NCI-H524 (cell line): ENCODE measurements around the gene ADAMTS7.
"Not testable (repeated sequence)": the region's sequence is repeated elsewhere in the genome, so short reads cannot be mapped to it uniquely, and the experiment has no call there.

ENCODE experiments used
- DNase-seq, 2 experiments: peaks; one replicate each; lab custom pipeline; 2025; lab: John Stamatoyannopoulos, UW

Gene ADAMTS7

DNA sequence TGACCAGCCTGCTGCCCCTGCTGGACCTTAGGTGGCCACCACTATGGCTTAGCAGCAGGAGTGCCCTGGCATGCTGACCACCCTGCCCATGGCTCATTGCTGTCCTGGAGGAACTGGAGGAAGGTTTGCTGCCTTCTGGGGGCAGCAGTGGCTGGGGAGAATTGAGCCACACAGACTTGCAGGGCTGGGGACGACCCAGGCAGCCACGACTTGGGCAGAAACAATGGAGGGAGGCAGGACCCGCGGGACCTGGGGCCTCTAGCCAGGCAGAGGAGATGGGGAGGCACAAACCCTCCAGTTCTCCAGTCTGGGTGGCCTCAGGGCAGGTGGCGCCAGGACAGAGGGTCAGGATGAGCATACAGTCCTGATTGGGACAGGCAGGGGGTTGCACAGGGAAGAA, 32.8 kb downstream of the ADAMTS7 start:
- no peak for DNase-seq

DNA sequence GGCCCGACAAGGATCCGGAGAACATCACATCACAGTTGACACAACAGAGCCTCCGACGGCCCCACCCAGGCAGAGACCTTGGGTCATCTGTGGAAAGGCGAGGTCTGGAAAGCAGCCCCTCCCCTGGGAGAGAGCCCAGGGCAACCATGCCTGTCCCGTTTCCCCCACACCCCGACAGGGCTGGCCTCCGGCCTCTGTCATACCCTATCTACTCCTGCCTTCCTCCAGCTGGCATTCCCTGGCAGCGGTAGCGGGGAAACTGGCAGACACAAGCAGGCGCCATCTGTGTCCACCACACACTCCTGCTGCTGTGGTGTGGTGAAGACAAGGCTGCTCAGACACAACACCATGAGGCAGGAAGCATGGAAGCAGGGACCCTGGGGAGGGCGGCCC, 33.3 kb downstream of the ADAMTS7 start:
- DNase-seq, result peak in 1 of 2 experiments; percentile 20

DNA sequence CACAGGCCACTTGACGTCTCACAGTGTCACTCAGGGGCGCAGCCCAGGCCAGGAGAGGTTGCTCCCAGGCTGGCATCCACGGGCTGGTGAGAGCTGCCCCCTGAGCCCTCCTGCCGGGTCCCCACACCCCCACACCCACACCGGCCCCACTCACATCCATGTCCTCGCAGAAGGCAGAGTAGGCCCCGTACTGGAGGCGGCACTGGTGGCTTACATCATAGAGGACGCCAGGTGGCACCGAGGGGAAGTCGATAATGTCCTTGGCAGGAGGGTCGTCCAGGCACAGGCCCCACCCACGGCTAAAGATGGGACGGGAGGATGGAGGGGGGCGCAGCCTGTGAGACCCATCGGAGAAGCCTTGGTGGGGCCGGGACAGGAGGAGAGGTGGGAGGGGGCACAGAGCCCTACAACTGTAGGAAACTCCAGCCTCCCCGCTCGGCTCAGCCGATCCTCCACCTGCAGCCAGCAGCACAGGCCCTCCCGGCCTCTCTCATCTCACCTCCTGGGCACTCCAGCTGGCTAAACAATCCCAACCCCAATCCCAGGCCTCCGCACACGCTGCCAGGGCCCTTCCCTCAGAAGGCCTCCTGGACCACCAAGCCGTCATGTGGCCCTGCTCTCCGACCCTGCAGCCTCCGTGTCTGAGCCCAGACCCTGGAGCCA, 33.8 kb downstream of the ADAMTS7 start:
- DNase-seq, result not testable (repeated sequence)

DNA sequence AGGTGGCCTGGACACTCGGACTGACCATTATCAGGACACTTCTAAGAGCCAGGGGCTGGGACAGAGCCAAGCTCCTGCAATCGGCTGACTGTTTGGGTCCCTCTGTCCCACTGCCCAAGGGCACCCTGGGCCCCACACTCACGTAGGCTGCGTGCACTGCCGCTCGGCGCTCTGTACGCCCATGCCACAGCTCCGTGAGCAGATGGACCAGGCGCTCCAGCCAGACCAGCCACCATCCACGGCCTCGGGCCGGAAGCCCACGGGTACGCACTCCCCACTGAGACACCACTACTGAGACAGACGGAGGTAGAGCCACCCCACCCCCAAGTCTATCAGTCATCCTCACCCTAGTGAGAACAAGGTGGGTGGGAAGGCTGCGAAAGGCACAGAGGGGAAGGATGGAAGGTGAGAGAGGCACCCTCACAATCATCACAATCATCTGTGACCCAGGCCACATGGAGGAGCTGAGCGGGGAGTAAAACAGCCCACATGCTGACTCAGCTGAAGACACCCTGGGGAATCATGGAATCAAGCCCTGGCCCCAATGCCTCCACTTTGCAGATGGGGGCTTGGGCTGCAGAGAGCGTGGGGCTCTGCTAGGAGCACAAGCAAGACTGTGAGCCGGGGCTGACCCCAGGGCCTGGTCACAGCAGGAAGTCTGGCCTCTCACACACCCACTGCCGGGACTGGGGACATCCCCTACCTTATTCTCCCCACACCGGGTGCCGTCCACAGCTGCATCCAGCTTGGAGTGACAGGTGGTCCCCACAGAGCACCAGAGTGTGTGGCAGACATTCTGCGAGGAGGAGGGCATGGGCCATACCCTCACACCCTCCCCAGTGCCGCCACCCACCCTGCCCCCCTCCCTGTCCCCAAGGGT, 35.0 kb downstream of the ADAMTS7 start:
- DNase-seq, result peak in 1 of 2 experiments; percentile 24

DNA sequence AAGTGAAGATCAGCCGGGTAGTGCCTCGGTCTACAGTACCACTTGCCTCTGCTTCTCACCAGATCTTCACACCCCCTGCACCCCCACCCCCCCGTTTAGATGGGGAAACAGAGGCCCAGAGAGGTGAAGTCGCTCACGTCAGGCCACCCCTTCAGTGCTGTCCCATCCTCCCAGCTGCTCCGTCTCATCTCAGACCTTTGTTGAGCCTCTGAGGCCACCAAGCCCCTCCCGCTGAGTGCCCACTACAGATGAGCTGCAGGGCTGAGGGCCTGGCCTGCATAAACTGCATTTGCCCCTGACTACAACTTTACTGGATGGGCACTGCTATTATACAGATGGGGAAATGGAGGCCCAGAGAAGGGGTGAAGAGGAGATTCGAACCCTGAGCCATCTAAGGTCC, 35.8 kb downstream of the ADAMTS7 start:
- no peak for DNase-seq

DNA sequence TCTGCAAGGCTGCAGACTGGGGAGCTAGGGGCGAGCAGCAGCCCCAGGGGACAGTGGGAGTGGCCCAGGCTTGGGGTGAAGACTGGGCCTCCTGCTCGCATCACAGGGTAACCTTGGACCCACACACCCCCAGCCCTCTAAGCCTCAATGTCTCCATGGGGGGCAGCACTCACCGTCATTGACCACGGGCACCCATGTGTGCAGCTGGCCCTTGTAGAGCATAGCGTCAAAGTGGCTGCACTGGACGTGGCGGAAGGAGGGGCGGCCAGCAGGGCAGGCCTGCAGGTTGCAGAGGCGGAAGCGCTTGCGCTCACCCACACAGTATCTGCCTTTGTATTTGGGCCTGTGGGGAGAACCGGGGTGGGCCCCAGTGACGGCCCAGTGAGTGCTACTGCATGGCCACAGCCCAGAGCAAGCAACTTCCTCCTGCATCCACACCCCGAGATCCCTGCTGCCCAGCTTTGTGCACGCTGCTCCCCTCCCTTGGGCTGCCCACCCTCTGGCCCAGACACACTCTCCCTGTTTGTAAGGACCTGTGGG, 36.7 kb downstream of the ADAMTS7 start:
- DNase-seq, result not testable (repeated sequence)

DNA sequence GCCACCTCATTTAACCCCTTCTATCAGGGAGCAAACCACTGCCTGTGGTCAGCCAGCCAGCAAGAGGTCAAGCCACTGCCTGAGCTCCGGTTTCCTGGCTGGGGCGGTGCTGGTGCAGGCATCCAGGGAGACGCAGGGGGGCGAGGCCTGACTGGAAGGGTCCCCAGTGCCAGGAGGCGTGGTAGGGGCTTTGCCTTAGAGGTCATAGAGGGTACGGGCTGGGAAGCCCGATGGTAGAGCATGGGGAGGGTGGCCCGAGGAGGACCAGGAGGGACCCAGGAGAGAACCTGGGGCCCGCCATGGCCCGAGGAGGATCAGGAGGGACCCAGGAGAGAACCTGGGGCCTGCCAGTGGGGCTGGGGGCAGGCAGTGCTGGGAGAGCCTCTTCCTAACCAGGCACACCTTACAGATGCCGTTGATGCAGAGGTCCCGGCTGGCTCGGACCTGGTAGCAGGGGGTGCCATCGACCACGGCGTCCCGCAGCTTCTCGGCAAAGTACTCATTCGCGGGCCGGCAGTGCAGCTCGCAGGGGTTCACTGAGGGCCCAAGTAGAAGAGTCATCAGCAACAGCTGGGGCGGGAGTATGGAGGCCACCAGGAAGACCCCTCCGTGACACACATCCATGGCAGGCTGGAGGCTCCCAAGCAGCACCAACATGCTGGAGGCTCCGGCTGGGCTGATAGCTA, 37.4 kb downstream of the ADAMTS7 start:
- DNase-seq, result not testable (repeated sequence)

DNA sequence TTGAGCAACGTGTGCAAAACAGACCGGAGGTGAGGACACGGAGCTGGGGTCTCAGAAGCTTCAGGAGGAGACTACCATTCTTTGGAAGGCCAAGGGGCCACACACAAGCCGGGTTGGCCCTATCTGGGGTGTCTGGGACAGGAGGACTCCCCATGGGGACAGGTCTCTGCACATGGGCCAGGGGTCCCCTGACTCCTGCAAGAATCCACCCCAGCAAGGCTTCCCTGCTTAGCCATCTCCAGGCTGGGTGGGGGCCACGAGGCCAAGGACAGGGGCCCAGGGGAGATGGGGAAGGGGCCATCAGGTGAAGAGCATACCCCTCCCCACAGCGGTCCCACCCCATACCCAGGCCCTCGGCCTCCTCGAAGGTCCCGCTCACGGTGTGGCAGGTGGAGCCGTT, 38.5 kb downstream of the ADAMTS7 start:
- no peak for DNase-seq

DNA sequence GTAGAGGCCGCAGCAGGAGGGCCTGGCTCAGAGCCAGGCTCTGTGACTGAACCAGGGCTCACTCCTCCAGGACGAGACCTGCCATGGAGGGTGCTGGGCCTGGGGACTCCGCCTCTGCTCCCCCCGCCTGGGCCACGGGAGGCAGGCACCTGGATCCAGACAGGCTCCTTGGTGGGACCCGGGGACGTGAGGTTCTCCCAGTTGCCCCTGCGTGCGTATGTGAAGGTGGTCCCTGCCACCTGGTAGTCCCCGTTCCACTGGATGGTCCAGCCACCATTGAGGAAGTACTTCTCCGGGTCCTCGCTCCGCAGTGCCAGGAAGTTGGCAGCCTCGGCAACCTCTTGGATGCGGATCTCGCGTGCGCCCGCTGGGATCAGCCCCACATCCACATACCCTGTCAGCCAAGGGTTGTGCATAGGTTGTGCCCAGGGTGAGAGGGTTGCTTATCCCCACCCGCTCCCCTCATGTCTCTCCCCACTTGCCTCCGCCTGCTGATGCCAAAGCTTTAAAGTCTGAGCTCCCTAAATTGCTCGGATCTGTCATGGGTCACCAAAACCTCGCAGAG, 39.7 kb downstream of the ADAMTS7 start:
- not testable (repeated sequence) for DNase-seq

DNA sequence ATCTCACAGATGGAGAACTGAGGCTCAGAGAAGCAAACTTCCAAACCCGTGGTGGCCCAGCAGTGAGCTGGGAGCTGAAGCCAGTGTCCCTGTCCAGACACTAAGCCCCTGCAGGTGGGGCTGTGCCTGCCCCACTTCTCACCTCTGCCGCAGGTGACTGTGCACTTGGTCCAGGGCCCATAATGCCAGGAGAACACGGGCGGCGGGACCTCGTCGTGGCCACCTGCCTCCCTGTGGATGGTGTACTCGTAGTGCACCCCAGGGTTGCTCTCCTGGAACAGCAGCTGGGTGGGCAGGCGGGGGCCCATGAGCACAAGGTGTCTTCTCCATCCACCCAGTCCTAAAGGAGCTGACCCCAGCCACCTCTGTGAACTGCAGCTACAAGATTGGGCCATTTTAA, 40.2 kb downstream of the ADAMTS7 start:
- DNase-seq, result not testable (repeated sequence)

DNA sequence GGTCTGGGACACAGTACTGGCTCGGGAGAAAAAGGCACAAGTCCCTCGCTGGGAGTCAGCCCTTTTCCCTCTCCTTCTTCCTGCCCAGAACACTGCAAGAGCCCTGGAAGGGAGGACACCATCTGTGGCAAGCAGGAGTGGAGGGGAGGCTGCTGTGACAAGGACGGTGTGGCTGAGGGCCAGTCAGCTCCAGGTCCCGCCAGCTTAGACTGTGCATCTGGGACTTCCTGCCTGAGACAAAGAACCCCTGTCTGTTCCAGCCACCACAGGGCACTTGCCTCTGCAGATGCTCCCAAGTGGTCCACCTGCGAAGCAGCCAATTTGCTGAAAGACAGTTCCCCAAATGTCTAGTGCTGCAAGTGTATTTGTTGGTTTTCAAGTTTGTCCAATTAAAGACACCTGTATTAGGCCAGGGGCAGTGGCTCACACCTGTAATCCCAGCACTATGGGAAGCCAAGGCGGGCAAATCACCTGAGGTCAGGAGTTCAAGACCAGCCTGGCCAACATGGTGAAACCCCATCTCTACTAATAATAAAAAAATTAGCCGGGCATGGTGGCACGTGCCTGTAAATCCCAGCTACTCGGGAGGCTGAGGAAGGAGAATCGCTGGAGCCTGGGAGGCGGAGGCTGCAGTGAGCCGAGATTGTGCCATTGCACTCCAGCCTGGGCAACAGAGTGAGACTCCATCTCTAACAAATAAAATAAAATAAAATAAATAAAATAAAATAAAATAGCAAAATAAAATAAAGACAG, 41.6 kb downstream of the ADAMTS7 start:
- peak; percentile 50 to 64 for DNase-seq

DNA sequence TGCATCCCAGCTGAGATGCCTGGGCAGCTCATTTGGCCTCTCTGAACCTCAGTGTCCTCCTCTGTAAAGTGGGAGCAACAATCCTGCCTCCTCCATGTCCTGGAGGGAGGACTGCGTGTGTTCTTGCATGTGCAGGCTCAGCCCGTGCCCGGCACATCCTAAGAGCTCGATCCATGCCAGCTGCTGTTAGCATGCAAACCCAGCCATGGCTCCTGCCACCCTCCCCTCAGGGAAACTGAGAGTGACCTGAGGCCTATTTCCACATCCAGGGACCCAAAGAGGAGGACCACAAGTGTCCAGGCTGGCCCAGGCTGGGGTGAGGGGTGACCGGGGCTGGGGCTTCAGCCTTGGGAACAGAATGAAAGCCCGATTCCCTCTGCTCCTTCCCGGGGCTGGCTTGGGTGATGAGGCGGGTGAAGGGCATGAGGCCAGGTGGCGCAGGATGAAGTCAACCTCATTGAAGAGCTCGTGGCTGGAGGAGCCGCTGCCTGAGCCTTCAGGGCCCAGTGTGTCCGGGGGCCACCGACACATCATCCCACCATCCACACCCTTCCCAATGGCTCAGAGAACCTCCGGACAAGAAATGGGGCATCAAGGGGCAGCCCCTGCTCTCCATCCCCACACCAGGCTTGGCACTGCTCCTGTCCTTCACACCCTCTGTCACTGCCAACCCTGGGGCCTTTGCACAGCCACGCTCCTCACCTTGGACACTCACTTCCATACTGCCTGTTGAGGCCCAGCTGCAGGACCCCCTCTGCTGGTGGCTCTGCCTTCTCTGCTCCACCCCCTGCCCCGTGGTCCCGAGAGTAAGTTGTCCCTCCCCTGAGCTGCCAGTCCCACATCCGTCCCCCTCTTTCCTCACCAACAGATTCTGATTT, 42.5 kb downstream of the ADAMTS7 start:
- no peak for DNase-seq

DNA sequence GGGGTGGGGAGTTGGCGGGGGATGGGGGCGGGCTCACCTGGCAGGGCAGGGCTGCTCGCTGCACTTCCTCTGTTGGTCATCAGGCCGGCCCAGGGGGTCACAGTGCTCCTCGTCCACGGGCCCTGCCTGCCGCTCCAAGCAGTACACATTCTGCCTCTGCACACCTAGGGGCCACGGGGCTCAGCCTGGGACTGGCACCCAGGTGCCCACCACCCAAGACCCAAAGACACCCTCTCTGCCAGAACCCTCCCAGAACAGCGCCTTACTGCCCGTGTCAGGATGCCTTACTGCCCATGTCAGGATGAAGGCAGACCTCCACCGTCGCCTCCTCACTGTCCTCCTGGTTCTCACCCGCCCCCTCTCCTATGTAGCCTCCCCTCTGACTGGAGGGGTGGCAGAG, 43.2 kb downstream of the ADAMTS7 start:
- DNase-seq, result no peak

DNA sequence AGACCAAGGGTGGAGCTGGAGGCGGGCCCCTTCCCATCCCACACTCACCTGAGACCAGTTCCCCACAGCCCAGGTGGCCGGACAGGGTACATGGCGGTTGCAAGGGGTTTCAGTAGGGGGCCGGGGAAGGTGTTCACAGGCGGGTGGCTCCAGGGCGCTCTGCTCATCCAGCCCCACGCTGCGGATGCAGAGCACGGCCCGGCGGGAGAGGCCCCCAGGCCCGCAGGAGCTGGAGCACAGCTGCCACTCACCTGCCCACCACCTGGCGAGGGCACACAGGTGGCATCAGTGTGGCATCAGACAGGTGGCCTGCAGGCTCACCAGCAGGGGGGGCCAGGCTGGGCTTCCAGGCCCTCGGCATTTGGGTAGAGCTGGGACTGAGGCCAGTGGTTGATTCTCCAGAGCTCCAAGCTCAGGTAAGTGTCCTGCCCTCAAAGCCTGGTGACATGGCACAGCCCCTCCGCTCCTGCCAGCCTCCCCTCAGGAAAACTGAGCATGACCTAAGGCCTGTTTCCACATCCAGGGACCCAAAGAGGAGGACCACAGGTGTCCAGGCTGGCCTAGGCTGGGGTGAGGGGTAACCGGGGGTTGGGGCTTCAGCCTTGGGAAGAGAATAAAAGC, 43.8 kb downstream of the ADAMTS7 start:
- DNase-seq, result no peak

DNA sequence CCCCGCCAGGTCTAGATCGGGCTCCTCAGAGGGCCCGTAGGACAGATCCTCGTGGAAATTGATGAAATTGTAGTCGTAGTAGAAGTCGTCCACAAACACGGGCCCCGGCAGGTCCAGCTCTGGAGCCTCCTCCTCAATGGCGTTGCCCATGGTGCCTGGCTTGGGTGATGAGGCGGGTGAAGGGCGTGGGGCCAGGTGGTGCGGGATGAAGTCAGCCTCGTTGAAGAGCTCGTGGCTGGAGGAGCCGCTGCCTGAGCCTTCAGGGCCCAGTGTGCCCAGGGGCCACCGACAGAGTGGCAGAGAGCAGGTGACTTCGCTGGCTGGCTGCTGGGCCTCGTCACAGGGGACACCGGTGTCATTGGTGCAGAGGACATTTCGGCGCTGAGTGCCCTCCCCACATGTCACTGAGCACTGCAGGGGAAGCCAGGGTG, 44.6 kb downstream of the ADAMTS7 start:
- not testable (repeated sequence) for DNase-seq

DNA sequence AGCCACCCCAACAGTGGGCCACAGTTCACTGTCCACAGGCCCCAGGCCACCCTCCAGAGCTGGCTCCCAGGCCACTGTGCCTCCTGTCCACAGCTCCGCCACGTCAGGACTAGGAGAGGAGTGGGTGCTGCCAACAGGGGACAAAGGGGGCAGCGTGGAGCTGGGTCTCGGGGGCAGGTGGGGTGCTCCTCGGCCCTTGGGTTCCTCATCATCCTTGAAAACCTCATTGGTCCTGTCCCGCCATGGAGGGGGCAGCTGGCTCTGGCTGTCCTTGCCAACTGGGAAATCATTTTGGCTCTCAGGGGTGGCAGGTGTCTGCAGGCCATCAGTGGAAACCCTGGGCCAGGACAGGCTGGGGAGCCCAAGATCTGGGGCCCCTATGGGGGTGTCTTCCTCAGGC, 45.2 kb downstream of the ADAMTS7 start:
- no peak for DNase-seq

DNA sequence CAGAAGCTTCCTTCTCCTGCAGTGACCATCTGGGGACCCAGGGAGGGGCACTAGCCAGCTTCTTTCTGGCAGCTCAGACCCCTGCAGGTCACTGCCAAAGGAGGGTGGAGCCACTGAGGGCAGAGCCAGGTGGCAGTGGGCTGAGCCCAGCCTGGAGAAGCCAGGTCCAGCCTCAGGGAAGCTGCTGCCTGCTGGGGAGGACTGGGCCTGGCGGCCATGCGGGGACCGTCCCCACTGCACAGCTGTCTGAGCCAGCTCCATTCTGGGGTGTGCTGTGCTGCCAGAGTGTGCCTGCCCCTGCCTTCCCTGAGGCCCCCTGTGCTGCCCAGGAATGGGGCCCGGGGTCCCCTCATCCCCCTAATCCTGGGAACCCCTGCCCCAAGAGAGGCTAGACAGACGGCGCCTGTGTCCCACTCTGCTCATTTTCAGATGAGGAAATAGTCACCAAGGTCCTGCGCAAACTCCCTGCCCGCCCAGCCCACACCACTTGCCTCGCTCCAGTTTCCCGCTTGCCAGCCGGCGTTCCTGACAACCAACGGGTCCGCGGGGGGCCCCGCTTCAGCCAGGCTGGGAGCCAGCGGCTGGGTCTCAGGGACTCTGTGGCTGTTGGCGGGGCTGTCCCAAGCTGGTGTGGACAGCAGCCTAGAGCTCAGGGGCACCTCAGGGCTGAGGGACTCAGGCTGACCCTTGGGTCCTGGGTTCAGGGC, 46.0 kb downstream of the ADAMTS7 start:
- peak in 1 of 2 experiments; percentile 59 for DNase-seq

DNA sequence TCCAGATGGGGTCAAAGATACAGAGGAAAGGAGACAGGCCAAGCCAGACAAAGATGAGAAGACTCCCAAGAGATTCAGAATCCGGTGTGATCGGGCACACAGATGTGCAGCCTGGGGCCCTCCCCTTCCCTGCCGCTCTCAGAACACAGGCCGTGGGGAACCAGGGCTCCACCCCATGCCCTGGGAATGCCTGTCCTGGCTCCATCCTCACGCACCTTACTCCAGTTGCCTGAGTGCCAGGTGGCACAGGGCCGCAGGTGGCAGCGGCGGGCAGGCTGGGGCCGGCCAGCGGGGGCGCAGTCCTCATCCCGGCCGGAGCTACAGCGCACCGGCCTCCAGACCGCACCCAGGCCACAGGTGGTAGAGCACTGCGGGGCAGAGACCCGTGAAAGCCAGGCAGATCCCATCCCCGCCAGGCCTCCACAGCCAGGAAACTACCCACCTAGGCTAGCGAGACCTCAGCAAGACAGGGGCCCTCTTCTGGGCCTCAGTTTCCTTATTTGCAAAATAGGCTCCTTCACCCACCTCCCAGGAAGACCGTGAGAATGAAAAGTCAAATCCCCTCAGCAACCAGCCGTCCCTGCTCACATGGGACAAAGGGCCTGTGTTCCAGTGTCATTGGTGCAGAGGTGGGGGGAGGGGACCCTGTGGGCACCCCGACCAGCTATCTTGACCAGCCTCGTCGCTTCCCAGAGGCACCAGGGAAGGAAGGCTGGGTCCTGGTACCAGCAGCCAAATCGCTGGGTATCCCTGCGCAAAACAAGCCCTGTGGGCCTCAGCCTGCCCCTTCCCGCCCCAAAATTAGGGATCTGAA, 46.7 kb downstream of the ADAMTS7 start:
- DNase-seq, result peak in 1 of 2 experiments; percentile 39
